GM19438 (cell line): ENCODE measurements around the gene PKP2.
"Not testable (repeated sequence)": the region's sequence is repeated elsewhere in the genome, so short reads cannot be mapped to it uniquely, and the experiment has no call there.

ENCODE experiments used
- ATAC-seq: cut with Tn5 transposase; IDR thresholded peaks from one replicate; pipeline ENCODE4 v1.9.1; 2021; ENCODE audit warnings: low read depth; ENCODE audit not compliant: unreplicated experiment

Gene PKP2

DNA sequence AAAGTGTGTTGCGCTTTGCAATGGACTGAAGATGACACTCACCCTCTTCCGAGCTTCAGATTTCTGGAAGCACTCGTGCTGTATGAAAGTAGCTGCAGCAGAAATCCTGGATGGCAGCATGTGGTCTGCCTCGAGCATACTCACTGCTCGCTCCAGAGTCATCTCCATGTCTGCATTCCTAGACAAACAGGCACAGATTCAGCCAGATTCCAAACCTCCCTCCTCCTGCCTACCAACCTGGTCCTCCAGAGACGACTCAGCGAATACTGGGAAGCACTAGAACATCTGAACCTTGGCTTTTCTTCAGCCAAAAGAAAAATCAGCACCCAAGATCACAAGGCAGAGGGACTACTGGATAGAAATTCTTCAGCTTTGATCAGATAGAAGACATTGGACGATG is 27.7 kb downstream of the PKP2 start:
- ATAC-seq, result no peak

DNA sequence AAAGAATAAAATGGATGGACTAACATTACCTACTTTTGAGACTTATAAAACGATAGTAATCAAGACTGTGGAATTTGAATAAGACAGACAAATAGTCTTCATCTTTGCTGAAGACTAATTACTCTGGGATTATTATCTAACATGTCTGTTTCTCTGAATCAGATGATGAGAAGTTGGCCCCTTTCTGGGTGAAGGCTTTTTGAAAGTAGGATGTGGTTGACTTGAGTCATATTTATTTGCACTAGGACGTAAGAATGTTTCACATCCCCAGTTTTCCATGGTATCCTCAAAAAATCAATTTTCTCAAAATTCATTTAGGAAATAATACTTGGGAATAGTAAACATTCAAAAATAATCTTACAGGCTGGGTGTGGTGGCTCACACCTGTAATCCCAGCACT is 31.8 kb downstream of the PKP2 start:
- no peak for ATAC-seq

DNA sequence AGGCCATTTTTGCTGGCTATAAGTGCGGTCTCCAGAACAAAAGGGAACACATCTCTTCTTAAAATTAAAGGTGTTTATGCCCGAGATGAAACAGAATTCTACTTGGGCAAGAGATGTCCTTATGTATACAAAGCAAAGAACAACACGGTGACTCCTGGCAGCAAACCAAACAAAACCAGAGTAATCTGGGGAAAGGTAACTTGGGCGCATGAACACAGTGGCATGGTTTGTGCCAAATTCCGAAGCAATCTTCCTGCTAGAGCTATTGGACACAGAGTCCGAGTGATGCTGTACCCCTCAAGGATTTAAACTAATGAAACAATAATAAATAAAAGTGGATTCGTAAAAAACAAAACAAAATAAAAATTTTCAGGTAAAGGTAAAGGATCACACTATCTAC is 33.4 kb downstream of the PKP2 start:
- no peak for ATAC-seq

DNA sequence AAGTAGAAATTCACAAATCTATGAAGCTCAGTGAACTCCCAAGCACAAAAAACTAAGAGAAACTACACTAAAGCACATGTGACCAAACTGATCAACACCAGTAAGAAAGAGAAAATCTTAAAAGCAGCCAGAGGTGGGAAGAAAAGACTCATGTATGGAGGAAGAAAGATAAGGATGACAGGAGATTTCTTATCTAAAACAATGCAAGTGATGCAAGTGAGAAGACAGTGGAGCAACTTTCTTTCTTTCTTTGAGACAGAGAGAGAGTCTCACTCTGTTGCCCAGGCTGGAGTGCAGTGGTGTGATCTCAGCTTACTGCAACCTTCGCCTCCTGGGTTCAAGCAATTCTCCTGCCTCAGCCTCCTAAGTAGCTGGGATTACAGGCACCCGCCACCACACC is 34.9 kb downstream of the PKP2 start:
- ATAC-seq, result not testable (repeated sequence)

DNA sequence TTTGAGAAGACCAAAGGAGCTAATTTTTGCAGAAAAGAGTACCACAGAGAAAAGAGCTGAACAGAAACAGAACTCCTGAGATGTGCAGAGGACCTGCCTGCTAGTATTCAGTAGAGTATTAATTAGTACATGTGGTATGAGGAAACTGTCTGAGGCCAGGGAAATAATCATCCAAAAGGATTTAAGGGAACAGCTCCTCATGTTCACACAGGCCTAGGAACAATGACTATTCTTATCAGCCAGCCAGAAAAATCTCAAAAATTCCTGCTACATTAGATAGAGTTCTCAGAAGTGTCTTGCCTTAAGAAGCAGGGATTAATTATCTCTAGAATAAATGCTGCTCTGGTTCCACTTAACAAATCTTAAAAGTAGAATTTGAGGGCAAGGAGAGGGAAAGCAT is 36.4 kb downstream of the PKP2 start:
- no peak for ATAC-seq

DNA sequence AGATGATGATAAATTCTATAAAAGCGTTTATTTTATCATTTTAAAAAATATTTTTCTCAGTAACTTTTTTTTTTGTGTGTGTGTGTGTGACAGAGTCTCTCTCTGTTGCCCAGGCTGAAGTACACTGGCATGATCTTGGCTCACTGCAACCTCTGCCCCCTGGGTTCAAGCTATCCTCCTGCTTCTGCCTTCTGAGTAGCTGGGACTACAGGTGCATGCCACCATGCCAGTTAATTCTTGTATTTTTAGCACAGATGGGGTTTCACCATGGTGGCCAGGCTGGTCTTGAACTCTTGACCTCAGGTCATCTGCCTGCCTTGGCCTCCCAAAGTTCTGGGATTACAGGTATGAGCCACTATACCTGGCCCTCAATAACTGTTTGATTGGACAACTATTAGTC is 37.2 kb downstream of the PKP2 start:
- no peak for ATAC-seq

DNA sequence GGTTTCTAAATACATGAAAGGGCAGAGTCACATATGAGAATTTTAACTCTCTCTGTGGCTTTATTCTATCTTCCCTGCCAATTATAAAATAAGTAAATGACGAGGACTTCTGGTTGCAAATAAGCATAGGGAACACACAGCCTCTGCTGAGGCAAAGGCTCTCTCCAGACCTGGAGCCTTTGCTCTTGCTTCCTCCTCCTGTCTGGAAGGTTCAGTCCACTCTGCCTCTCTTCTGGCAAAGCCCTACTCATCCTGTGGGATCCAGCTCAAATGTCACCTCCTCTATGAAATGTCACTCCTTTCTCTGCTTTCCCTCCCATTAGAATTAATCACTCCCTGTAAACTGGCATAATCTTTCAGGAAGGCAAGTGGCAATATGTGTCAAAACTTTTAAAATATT is 41.9 kb downstream of the PKP2 start:
- ATAC-seq, result no peak

DNA sequence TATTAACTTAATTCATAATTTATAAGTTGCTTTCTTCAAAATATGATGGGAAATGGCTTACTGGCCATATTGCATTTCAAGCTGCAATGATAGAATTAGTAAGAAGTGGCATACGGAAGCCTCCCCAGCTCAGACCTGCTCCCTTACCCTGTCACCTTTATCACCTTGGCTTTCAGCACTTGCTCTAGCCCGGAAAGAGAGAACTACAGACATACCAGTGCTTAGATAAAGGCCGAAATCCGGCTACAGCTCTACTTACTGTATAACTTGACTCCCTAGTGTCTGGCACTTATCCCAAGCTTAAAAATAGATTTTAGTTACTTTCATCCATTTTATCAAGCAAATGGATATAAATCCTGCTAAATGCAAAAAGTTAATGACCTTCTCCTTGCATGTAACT is 42.5 kb downstream of the PKP2 start:
- ATAC-seq, result no peak

DNA sequence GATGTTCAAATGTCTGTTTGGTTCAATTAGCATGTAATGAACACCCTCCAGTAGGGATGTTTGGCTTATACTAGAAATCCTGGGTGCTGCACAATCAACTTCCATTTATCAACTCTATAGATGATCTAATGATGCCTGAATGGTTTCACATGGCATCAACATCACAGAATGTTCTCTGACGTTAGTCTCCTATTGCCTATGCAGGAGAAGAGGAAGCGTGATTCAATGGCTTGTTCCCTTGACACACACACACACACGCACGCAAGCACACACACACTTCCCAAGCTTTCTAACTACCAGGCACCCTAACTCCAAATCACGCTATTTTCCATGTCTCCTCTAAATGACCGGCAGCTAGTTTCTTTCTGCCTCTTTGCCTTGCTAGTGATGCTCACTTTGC is 49.3 kb downstream of the PKP2 start:
- ATAC-seq, result no peak

DNA sequence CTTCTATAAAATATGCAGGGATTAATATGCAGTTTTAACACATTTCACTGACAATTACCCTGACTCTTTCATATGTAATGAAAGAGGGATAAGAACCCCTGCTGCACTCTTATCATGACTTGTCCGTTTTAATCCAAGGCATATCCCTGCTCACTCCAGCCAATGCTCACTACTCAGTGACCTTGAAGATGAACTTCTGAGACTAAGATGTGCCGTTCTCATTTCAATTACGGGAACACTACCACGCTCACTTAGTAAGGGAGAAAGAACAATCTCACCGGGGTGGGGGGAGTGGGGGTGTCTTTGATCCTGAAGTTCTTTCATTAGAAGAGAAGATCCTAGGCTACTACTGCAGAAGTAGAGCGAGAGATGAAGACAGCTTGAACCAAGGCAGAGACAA is 50.5 kb downstream of the PKP2 start:
- no peak for ATAC-seq

DNA sequence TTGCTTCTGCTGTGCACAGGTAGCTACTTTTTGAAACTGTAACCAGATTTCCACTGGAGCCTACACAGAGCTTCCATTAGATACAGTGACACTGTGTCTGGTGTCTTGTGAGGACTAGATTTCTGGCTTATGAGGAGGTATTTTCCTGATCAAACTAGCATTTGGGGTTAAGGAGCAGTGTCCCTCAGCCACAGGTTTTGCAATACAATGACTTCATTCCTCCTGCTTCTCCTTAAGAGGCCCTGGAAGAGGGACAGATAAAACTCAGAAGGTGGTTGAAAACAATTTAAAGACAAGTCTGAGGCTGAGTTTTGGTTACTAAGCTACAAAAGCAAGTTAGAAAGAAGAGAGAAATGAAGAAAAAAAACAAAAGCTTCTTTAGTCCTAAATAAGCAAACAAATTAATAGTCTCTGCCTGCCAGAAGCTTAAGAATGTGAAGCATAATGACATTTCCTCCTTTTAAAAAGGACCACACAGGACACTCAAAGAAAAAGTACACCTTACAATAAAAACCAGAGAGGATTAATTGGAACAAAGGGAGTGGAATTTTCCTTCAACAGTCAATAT is 53.0 kb downstream of the PKP2 start:
- ATAC-seq, result no peak

DNA sequence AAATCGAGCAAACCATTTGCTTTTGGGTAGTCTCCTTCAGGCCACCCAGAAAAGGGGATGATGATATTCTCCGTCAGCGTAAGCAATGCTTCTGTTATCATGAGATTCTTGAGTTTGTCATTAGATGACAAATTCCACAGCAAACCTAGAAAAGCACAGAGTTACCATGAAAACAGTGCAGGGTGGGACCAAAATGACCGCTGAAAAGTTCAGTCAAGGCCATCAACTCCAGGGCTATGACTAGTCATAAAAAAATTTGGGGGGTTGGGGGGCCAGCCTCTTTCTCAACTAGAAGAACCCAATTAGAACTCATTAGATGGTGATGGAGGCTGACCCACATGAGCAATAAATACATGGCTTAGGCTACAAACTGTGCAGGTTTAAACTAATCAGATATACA is 55.5 kb downstream of the PKP2 start:
- ATAC-seq, result no peak

DNA sequence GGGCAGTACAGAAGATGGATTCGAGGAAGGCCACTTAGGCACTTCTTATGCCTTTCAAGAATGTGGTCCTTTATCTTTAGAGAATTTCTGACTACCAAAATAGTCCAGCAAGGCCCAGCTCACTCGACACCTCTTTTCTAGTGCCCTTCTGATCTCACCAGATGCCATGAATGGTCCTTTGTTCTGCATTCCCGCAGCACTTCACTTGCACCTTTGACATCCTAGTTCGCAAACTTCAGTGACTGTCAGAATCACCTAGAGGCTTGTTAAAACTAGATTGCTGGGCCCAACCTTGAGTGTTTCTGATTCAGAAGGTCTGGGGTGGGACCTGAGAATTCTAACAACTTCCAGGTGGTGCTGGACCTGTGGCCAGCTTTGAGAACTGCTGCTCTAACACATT is 56.7 kb downstream of the PKP2 start:
- ATAC-seq, result no peak

DNA sequence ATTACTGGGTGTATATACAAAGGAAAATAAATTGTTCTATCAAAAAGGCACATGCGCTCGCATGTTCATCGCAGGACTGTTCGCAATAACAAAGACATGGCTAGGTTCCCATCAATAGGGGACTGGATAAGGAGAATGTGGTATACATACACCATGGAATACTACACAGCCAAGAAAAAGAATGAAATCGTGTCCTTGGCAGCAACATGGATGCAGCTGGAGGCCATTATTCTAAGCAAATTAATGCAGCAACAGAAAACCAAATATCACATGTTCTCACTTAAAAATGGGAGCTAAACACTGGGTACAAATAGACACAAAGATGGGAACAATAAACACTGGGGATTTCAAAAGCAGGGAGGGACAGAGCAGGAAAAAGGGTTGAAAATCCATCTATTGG is 58.6 kb downstream of the PKP2 start:
- no peak for ATAC-seq

DNA sequence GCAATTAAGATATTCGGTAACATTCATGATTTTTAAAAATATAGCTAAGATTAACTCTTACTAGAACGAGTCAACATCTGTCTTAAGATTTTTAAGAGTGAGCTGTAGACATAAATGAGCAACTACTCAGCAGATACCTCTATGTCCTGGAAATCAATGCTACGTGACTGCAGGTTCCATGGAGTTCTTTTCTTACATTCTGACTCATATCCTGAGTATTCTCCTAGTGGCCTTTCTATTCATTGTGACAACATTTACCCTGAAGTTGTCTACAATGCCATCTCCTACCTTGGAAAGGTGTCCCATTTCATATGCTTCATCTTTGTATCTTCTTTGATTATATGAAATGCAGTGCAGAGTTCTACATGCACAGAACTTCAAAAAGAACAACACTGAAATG is 59.9 kb downstream of the PKP2 start:
- ATAC-seq, result no peak

DNA sequence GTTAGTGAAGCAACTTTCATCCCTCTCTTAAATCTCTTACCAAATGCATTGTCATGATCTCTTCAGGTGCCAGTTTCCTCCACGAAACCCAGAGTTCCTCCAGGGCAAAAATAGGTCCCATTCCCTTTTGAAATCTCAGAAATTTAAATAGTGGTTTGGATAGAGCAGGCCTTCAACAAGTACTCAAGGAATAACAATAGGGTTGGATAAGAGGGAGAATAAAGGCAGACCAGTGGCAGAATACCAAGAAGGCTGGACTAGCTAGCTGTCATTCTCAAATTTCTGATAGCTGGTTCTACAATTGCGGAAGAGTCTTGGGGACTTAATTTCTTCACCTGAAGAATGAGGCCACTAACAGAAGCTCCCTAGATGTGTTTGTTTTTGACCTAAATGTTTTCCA is 62.5 kb downstream of the PKP2 start:
- ATAC-seq, result no peak

DNA sequence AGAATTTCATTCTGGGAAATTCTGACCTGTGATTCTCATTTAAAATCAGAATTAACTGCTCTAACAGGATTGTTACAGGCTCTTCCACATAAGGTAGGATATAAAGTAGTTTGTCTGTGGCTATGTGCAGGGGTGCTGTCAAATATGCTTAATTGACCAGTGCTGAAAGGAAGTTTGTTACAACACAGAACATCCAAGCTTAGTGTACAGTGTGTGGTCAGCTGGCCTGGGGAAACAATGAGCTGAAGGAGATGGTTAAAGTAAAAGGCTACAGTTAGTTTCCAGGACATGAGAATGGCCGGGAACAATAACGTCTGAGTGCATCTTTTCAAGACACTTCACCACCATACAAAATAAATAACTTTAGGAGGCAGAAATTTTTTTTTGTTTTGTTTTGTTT is 68.0 kb downstream of the PKP2 start:
- no peak for ATAC-seq

DNA sequence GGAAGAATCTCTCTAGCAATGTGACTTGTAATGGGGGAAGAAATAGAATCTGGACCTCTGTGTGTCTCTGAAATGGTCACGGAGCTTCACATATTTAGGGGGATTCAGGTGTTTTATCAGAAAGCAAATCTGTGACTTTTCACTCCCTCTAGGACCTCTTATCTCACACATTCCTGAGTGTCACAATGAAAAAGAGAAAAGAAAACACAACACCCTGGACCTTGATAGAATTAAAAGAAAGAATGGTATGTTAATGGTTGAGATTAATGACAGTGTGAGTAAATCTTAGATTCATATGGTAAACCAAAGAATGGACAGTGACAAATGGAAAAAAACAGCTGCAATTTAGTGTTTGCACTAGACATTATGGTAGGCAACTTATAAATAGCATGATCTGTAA is 68.5 kb downstream of the PKP2 start:
- ATAC-seq, result no peak

DNA sequence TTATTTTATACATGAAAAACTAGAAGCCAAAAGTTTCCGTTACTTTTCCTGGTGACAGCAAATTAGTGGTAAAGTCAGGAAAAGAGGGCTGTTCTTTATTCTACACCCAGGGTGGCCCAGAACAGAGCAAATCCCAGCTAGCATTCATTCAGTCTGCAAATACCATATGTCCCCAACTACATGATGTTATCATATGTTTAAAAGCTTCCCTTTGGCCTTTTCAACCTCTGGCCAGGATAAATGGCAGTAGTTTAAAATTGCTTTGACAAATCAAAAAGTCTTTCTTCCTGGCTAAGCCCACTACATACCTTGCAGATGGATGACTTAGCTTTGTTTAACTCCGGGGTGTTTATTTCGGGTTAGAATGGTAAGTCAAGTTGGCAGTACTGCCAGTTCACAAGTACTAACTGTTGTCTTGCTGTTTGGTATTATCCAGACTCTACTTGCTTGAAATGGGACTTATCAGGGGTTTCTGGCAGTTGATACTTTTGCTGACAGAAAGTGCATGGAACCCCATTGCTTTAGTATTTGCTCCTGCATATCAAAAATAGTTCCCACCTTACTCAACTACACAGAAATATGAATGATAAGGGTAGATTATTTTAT is 69.7 kb downstream of the PKP2 start:
- no peak for ATAC-seq

DNA sequence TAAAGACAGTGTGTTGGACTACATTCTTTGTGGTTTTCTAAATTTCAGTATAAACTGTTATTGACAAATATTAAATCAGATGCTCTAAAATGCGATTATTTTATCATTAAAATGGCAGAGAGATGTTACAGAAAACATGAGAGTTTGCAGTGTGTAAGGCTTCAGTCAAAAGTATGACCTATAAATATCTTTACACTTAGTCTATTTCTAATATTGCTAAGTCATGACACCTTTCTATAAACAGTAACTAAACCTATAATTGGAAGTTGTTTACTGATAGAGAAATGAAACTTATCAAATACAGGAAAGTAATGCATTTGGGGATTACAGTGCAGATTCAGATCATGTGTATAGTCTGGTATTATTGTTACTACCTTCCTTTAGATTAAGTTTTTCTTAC is 72.0 kb downstream of the PKP2 start:
- ATAC-seq, result no peak

DNA sequence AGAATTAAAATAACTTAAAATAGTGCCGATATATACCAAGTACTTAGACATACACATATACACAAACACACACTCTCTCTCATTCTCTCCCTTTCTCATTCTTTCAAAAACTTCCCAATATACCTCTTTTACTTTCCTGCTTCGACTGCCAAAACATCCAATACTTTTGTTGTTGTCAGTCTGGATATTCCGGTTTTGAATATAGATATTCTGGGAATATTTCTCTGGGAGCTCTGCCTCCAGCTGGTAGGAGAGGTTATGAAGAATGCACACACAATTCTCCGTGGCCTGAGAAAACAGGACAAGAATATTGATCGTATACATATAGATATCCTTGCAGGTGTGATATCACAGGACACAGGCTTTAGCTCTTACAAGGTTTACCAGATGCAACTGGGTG is 74.2 kb downstream of the PKP2 start:
- ATAC-seq, result no peak

DNA sequence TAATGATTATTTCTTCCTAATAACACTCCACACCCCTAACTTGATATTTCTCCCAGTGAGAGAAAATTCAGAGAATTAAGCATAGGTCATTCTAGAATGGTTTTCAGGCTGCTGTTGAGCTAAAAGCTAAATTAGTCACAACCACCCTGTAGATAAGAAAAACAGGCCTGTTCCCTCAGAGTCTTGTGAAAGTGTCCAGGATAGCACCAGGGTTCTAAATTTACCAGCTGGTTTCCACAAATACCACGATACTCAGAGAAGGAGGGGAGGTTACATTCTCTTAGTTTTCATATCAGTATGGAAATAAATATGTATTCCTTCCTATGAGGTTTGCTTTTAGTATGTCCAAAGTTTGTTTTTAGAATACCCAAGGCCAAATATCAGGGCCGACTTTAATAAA is 74.9 kb downstream of the PKP2 start:
- no peak for ATAC-seq

DNA sequence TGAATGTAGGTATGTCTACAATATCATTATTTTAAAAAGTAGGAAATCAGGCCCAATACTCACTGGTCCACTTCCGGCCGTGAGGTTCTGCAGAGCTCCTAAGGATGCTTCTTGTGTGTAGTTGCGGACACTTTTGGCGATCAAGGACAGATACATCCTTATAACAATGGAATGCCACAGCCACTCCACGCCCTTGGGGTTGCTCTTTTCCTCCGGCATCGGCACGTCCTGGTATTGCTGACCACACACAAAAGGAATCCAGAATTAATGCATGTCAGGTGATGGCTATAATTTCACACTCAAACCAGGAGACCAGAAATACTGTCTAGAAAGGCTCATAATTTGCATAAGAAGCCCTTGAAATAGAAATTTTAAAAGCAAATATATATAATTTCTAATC is 75.3 kb downstream of the PKP2 start:
- ATAC-seq, result no peak
